Fibroblast of gingiva (primary cell): Measurements from ENCODE around the gene IFI30.

Experiments used
- DNase-seq: peaks from one replicate; pipeline ENCODE4 v3.0.0-alpha.2; 2011; ENCODE audit warnings: low read depth

The IFI30 gene

DNA sequence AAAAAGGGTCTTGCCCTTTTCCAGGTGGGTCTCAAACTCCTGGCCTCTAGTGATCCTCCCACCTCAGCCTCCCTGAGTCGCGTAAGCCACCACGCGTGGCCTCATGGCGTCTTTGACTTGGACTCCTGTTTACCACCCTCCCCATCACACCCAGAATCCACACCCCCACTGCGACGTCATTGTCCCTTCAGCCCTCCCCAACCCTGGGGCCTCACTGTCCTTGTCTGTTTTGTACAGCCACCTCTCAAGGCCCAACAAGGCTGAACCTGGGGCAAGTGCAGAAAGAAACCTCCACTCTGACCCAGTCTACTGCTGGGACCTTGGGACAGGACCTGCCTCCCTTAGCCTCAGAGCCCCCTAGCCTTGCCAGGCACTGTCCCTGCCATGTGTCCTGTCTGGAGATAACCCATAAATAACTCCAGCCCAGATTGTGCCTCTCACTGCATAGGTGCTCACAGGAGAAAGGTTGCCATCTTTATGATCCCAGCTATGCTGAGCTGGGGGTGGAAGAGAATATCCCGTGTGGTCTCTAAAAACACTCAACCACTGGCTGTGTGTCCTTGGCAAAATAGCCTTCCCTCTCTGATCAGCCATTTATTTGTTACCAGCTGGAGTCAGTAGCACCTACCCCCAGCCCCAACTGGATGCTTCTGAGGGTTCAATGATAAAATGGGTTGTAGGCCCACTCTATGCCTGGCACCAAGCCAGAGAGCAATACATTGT lies 1.8 kb upstream of the IFI30 start:
- no peak for DNase-seq

DNA sequence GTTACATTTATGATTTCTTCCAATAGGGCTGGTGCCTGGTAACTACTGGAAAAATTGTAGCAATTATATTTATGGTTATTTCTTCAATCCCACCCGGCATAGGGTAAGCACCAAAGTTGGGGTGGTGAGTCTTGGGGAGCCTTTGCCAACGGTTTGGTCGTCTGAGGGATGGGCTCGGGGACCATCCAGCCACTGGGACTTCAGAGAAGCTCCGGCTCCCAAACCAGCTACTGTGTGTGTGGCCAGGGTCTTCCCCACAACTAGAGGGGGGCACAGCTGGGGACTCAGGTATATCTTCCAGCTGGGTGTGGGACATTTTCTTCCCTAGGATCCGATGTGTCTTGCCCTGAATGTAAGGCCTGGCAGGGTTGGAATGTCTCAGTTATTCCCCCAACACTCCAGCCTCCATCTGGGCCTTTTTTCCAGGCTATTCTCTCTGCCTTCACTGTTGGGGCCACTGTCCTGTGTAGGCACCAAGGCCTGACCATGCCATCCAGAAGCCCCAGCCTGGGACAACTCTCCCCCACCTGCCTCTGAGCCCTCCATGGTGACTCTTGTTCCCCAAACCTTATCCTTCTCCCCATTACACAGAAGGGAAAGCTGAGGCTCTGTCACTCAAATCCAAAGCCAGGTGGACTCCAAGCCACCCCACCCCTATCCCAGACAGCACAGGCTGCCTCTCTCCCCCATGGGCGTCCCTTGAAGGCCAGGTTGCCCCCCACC lies 1.1 kb upstream of the IFI30 start:
- DNase-seq = no peak

DNA sequence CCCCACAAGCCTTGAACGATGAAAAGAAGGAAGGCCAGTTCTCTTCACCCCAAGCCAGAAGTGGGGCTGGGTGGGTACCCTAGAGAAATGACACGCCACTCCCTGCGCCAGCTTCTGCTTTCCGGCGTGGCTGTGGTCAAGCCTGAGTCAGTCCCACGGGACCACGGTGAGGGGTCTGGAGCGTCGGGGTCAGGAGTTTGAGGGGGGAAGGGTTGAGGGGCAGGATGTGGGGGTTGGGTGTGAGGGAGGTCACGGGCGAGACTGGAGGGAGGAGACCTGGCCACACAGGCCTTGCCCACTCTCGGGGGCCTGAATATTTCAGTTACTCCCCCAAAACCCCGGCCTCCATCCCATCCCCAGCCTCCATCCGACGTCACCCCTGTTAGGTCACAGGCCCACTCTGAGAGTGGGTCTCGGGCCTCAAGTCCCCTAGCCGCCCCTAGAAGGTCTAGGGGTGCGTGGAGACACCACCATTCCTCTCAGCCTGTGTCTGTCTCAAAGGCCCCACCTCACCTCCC lies 500 bp upstream of the IFI30 start:
- no peak for DNase-seq

DNA sequence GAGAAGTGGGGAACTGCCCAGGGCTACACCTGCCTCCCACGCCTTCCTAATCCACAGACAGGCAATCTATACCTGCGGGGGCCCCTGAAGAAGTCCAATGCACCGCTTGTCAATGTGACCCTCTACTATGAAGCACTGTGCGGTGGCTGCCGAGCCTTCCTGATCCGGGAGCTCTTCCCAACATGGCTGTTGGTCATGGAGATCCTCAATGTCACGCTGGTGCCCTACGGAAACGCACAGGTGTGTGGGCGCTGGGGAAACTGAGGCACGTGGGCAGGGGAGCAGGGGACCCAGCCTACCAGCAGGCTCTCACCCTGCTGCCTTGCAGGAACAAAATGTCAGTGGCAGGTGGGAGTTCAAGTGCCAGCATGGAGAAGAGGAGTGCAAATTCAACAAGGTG lies 1.4 kb downstream of the IFI30 start:
- DNase-seq = no peak

DNA sequence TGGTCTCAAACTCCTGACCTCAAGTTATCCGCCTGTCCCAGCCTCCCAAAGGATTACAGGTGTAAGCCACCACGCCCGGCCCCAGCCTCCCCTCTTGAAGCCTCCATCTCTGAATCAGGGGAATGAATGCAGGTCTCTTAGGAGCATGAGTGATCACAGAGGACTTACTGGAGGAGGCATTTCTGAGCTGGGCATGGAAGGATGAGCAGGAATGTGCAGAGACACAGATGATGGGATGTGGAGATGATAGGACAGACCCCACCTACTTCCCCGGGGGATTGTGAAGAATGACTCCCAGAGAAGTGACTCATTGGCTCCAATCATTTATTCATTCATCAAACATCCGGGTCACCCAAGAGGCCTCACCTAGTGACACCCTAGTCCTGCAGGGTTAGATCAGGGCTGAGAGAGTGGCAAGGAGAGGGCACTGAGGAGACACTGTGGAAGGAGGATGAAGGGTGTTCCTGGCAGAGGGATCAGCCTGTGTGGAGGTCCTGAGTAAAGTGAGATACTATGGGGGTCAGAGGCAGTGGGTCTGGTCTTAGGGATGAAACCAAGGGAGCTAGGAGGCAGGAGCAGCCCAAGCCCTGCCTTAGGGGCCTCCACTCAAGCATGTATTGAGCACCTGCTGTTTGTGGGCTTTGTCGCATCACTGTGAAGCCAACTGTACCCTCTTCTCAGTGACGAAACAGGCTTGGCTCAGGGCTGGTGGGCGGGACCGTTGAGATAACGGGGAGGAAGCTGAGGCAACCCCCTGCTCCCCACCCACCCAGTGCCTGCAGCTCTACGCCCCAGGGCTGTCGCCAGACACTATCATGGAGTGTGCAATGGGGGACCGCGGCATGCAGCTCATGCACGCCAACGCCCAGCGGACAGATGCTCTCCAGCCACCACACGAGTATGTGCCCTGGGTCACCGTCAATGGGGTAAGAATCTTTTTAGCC lies 3.0 kb downstream of the IFI30 start:
- DNase-seq = no peak

DNA sequence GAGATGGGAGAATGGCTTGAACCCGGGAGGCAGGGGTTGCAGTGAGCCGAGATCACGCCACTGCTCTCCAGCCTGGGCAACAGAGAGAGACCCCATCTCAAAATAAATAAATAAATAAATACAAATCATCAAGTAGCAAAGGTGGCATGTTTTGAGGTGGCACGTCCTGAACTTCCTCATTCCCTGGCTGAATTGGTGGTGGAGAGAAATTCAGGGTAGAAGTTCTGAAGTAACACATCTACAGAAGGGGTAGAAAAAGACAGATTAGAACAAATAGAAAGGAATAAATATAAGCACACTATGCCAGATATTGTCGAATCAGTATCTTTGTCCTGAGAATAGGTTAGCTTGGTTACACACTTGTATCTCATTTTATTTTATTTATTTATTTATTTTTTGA lies 6.3 kb downstream of the IFI30 start:
- DNase-seq = no peak

DNA sequence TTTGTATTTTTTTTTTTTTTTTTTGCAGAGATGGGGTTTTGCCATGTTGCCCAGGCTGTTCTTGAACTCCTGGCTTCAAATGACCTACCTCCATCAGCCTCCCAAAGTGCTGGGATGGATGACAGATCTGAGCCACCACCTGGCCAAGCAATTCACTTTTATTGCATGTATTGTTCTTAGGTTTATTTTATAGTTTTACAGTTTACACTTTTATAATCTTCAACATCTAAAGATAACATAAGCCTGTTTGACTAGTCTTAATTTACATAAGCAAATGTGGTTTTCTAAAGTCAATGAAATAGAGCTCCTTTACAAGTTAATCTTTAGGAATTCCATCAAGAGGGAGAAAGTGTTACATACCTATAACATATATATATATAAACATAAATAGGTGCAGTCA lies 9.9 kb downstream of the IFI30 start:
- DNase-seq = no peak

DNA sequence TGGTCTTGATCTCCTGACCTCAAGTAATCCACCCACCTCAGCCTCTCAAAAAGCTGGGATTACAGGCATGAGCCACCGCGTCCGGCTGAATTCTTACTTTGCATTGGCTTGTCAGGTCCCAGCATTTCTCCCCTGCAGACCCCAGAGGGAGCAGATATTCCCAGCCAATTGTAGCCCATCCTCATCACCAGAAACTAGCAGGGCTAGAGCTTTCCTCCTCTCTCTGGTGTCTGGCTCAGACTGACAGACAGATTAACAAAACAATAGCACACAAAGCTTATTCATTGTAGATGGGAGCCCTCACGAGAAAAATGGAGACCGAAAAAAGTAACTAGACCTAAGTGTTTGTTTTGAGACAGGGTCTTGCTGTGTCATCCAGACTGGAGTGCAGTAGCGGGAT lies 11.9 kb downstream of the IFI30 start:
- DNase-seq = no peak

DNA sequence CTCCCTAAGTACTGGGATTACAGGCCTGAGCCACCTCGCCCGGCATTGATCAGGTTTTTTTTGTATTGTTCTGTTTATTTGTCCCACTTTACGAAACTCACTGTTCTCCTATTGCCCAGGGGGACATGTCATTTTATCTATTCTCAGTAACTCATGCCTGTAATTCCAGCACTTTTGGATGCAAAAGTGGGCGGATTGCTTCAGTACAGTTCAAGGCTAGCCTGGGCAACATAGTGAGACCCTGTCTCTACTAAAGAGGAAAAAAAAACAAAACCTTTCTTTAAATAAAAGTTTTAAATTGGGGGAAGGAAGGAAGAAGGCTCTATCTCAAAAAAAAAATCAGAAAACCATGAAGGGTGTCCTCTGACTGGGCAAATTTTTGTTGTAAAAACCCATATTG lies 16.7 kb downstream of the IFI30 start:
- no peak for DNase-seq

DNA sequence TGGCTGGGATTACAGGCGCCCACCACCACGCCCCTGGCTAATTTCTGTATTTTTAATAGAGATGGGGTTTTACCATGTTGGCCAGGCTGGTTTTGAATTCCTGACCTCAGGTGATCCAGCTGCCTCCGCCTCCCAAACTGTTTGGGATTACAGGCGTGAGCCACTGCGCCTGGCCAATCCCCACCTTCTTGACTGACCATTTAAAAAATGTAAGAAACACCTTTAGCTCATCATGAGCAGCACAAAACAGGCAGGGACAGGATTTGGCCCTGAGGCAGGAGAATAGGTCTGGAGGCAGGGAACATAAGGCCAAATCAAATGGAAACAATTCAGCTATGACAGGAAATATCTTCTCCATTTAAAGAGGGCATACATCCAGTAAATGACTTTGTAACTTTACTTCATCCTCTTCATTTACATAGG lies 18.0 kb downstream of the IFI30 start:
- DNase-seq = no peak

DNA sequence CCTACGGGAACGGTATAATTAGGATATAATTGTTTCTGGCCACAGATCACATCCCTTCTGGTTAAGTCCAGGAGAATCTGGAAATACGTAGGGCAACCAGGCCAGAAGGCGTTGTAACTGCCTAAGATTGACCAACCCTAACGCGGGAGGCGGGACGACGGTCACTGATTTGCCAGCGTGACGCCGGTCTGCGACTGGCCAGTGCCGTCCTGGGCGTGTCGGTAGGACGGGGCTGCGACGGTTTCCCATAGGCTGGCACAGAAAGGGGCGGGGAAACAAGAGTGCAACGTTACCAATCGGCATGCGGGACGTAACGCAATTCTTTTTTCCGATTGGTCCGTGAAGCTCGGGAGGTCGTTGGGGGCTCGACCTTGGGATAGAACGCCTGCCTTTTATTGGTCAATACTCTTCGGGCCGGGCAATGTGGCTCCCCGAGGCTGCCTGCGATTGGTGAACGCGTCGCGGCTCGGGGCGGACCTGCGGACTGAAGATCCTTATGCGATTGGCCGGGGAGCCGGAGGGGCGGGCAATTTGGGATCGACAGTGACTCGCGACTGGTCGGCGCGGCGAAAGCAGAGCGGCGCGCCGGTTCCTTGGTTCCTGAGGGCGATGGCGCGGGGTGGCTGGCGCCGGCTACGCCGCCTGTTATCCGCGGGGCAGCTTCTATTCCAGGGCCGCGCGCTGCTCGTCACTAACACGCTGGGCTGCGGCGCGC lies 19.2 kb downstream of the IFI30 start, which contains the start of gene MPV17L2:
TSS of gene MPV17L2 (plus strand) at position 546 of the 715 bp plus-strand sequence. CDS start at position 610, 64 bp downstream.
- peak; percentile 100 for DNase-seq

DNA sequence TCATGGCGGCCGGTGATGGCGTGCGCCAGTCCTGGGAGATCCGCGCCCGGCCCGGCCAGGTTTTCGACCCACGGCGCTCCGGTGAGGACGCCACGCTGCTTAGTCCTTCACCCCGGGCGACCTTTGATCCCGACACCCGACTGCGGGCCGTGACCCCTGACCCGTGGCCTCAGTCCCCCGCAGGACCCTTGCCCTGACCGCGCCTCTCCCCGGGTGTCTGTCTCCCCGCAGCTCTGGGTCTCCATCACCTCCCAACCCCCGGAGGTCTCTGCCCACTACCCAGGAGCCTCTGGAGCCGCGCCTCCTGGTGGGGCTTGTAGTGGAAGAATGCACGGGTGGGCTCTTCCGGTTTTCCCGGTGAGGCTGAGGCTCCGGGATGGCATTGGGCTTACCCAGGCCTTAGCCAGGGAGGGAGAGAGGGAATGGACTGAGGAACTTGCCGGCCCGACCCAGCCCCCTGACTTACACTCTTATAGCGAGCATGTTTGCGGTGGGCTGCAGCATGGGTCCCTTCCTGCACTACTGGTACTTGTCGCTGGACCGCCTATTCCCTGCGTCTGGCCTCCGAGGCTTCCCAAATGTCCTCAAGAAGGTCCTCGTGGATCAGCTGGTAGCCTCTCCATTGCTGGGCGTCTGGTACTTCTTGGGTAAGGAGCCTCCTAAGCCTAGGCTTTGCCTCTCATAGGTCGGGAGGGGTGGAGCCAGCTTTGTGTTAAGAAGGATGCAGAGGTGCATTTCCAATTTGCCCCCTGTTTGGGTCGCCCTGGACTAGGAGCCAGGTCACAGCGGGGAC lies 20.0 kb downstream of the IFI30 start:
- DNase-seq = no peak

DNA sequence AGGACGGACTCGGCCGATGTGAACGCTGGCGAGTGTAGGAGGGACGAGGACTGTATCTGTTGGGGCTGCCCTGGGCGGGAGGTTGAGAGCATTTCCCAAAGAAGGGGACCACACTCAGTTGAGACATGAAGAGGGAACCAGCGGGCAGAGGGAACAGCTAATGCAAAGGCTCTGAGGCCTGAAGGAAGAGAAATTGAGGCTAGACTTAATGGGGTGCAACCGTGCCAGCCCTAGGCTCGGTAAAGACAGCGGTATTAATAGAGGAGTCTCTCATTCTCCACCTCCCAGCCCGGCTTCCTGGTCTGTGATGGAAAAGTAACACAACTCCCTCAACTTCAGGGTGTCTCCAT lies 20.5 kb downstream of the IFI30 start:
- DNase-seq = no peak

DNA sequence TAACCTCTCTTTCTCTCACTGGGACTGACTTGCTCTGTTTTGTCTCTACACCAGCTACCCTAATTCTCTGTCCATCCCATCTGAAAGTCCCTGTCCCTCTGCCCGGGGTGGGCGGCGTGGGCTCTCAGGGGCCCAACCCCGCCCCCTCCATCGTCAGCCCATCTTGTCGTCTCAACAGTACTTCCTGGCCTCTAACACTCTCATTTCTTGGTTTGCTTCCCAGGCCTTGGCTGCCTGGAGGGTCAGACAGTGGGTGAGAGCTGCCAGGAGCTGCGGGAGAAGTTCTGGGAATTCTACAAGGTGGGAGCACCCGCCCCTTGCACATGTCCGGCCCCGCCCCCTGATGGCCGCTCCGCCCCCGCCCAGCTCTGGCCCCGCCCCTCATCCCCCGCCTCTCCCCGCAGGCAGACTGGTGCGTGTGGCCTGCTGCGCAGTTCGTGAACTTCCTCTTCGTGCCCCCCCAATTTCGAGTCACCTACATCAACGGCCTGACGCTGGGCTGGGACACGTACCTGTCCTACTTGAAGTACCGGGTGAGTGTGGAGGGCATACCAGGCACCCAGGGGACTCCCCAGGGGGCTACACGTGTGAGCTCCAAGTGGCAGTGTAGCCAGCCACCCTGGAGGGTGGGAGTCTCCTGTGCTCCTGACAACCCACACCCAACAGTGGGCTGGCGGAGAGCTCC lies 21.1 kb downstream of the IFI30 start:
- DNase-seq = no peak

DNA sequence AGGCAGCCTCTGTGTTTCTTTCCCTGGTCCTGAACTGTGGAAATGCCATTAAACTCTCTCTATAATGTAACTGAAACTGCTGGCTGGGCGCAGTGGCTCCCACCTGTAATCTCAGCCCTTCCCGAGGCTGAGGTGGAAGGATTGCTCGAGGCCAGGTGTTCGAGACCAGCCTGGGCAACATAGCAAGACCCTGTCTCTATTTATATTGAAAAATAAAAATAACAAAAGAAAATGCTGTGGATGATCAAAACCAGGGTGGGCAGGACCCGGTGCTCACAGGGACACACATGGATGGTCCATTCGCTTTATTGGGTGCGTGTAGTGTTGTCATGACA lies 22.9 kb downstream of the IFI30 start:
- DNase-seq = no peak

DNA sequence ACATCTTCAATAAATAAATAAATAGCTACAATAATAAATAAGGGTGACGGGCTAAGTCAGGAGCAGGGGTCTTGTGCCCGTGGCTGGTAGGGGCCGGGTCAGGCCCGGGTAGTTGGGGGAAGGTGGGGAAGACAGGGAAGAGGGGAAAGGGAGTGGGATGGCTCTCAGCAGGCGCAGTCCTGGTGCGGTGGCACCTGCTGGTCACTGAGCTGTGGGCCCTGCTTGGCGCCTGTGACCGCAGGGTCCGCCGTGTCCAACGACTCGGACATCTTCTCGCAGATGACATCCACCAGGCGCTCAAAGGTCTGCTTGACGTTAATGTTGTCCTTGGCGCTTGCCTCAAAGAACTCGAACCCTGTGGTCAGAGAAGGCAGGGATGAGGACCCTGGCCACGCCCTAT lies 23.7 kb downstream of the IFI30 start:
- no peak for DNase-seq

DNA sequence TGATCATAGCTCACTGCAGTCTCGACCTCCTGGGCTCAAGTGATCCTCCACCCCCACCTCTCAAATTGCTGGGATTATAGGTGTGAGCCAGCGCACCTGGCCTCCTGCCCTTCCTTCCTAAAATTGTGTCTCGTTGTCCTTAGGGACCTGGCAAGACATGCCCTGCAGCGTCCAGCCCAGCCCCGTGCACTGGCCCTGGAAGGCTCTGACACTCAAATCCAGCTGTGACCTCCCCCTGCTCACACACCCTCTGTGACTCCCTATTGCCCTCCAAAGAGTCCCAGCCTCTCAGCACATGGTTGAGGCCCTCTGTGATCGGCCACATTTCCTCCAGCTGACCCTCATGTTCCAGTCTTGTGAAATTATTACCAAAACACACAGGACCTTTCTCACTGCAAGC lies 24.3 kb downstream of the IFI30 start:
- no peak for DNase-seq

DNA sequence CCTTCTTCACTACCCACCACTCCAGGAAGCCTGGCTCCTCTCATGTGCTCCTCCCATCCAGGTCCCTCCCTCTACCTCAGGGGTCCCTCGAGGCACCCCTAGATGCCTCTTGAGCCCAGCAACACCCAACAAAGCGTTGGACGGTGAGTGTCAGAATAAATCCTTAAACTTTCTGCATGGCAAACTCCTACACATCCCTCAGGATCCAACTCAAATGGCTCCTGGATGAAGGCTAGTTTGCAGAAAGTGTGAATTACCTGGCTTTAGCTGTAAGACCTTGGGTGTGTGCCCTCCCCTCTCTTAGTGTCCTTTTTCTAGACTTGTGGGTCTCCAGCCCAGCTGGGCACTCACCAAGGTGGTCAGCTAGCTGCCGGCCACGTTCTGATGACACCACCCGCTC lies 24.8 kb downstream of the IFI30 start:
- DNase-seq = no peak

DNA sequence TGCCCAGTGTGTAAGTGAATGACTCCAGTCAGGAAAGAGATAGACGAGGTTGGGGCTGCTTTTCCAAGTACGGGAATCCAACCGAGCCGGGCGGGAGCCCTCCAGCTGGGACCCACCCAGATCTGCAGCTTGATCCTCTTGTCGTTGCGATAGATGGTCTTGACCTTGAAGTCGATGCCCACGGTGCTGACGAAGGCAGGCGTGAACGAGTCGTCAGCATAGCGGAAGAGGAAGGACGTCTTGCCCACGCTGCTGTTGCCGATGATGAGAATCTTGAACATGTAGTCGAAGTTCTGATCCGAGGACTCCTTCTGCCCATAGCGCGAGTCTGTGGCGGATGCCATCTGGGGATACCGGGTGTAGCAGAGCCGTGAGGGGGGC lies 28.8 kb downstream of the IFI30 start:
- DNase-seq = no peak

DNA sequence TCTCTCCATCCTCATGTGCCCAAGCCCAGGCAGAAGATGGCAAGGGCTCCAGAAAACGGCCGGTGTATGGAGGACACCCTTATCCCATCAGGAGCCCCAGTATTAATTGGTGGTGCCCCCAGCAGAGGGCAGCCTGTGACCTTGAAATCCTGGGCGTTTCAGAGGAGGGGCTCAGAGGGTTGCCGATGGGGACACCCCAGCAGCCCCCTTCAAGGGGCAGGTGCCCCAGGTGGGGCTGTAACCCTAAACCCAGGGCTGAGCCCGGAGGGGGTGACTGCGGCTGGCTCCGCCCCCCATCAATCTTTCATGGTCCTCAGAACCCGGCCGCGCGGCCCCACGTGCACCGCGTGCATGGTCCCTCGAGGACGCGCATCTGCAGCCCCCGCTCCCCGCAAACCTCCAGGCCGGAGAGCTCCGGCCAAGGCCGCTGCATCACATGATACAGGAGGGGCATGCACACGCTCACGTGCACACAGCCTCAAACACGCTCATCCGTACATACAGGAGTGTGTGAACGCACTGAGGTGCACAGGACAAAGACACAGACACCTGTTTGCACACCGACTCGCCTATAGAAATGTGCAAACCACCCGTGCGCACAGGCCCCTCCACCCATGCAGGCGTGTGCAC lies 29.3 kb downstream of the IFI30 start:
- no peak for DNase-seq
